Left forelimb (tissue), 1 donor: Measurements from ENCODE around the gene SPATA7.
A peak's percentile ranks its signal among the peaks of the same experiment; 100 is the strongest.
"Not testable (repeated sequence)": the region's sequence is repeated elsewhere in the genome, so short reads cannot be mapped to it uniquely, and the experiment has no call there.

Source experiments
- DNase-seq: peaks from one replicate; pipeline ENCODE4 v3.0.0-alpha.2; 2018; ENCODE audit warnings: low spot score

SPATA7 gene

DNA sequence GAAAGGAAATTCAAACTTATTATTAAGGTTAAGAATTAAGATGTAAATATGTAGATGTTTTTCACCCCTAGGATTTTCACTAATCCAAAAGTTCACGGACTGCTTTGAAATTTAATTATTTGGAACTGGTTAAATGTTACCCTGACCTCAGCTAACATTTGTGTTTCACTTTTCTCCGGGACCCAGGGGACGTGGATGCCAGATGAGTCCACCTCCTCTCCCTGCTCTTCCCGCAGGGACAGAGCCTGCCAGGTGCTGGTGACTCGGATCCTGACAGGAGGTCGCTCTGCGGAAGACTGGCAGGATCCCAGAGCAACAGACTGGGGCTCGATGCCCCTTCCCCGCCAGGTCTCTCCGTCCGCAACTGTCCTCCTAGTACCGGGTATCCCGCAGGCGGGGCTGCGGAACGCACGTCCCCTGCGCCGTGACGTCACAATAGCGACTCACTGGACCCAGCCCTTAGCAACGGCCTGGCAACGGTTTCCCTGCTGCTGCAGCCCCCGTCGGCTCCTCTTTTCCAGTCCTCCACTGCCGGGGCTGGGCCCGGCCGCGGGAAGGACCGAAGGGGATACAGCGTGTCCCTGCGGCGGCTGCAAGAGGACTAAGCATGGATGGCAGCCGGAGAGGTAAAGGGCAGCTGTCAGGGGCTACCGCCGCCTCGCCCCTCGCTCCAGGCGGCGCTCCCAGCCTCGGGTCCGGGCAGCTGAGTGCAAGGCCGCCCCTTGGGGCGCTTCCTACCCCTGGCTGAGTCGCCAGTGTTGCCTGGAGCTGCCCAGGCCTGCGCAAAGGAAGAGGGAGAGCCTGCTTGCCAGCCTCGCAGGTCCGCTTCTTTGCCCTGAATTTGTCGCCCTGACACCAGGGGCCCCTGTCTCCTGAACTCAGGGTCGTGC lies at the start of gene SPATA7:
Gene SPATA7 (plus strand): TSS at position 446 of the 890 bp plus-strand sequence. CDS start 162 bp downstream, at position 608.
- peak; percentile 96 for DNase-seq

GRCh38 chr14:88340357-88340756 lies 45.1 kb upstream of the SPATA7 start:
- DNase-seq: no peak

DNA sequence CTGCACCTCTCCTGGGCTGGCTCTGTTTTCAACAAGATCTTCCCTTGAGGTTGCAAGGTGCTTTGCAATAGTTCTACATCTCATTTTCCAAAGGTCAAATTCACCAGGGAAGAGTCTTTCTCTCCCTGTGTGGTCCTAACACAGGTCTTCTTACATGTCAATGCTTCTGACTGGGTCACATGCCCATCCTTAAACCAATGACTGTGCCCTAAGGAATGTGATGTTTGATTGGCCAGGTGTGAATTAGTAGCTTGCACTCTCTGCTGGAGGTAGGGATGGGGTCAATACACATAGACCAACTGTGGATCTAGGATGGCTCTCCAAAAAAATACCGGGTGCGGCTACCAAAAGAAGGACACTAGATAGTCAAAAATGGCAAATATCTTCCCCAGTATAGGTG lies 42.5 kb upstream of the SPATA7 start:
- no peak for DNase-seq

DNA sequence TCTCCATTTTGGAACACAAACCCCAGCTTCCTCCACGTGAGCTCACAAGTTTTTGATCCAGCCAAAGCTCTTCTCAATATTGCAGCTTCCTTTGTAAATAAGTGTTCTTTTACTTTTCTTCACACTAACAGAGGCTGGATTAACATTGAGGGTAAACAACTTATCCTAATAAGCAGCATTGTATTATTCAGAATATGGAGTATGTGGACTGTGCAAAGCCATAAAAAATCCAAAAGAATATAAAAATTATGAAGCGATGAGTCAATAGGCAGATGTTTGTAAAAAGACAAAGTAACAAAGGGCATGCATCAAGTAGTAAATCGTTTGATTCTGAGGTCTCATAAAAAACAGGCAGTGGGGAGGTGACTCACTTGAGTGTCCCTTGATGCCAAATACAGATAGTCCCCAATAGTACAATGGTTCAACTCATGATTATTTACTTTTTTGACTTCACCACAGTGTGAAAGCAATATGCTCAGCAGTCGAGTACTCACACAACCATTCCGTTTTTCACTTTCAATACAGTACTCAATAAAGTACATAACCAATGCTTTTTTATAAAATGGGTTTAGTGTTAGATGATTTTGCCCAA lies 39.3 kb upstream of the SPATA7 start:
- no peak for DNase-seq

- no peak for DNase-seq
Observed at GRCh38 chr14:88348546-88348945, 36.9 kb upstream of the SPATA7 start.

GRCh38 chr14:88351966-88352691 lies 33.3 kb upstream of the SPATA7 start:
- DNase-seq: no peak

GRCh38 chr14:88352698-88353097 lies 32.8 kb upstream of the SPATA7 start:
- no peak for DNase-seq

- DNase-seq: no peak
Observed at GRCh38 chr14:88354358-88354757, 31.1 kb upstream of the SPATA7 start.

- no peak for DNase-seq
Observed at GRCh38 chr14:88359500-88359899, 26.0 kb upstream of the SPATA7 start.

DNA sequence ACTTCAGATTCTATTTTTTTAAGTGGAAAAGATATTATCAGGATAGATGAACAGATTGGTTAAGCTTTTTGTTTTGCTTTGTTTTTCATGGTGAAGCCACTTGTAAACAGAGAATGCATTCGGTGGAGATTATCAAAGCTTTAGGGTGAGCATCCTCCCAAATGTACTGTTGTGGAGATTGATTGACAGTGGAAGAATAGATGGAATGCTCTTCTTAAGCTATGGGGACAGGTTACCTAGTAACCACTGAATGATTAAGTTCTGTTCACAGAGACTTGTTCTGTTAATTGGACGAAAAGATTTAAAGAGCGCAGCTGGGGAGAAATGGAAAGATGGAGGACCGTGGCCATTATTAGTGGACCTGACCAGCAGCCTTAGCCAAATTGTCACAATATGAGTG lies 21.8 kb upstream of the SPATA7 start:
- no peak for DNase-seq

- no peak for DNase-seq
Observed at GRCh38 chr14:88364710-88365413, 20.6 kb upstream of the SPATA7 start.

- DNase-seq: no peak
Observed at GRCh38 chr14:88369496-88369895, 16.0 kb upstream of the SPATA7 start.

- no peak for DNase-seq
Observed at GRCh38 chr14:88379706-88380343, 5.6 kb upstream of the SPATA7 start.

- no peak for DNase-seq
Observed at GRCh38 chr14:88380405-88380804, 5.1 kb upstream of the SPATA7 start.

GRCh38 chr14:88381634-88382033 lies 3.8 kb upstream of the SPATA7 start:
- not testable (repeated sequence) for DNase-seq

- DNase-seq: no peak
Observed at GRCh38 chr14:88384718-88385117, 739 bp upstream of the SPATA7 start.

GRCh38 chr14:88386256-88386794 lies 868 bp downstream of the SPATA7 start:
- no peak for DNase-seq

GRCh38 chr14:88388741-88389282 lies 3.4 kb downstream of the SPATA7 start:
- DNase-seq: no peak

DNA sequence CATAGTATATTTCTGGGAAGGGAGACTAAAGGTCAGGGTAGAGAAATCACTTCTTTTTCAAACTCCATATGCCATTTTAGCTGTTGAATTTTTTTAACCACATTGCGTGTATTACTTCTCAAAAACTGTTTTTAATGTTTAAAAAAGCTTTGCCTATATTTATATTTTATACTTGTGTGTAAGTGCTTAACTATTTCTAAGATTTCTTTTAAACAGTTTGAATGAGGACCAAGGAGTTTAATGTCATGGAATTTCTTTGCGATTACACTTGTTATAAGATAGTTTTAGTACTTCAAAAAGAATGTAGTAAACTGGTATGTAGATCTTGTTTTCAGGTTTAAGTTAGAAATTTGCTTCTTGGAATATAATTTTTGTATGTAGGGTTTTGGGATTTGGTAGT lies 7.2 kb downstream of the SPATA7 start:
- DNase-seq: no peak

- no peak for DNase-seq
Observed at GRCh38 chr14:88411039-88411438, 25.6 kb downstream of the SPATA7 start.

DNA sequence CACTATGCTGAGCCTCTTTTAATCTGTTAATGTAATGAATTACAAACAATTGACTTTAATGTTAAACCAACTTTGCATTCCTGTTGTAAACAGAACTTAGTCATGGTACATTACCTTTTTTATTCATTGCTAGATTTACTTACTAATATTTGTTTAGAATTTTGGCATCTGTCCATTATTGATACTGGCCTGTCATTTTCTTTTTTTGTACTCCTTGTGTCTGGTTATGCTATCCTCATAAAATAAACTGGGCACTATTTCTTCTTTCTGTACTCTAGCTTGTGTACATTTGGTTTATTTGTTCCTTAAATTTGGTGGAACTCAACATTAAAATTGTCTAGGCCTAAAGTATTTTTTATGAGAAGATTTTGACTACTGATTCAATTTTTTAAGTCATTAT lies 32.1 kb downstream of the SPATA7 start:
- no peak for DNase-seq
